ENCODE data around the gene MRTFB. TPM values are rescaled to one million over a fixed set of nuclear protein-coding genes. Genes with fewer than 3 reads are reported as not detected.

Gene MRTFB
- total and polyA plus RNA-seq, 2 of the 13 experiments (the other 11 are each of a cell fraction or from before 2014, with no cell fraction given) = 11.4 to 14.0 TPM

- TF ChIP-seq THAP11 (CRISPR knock-in tag; IDR thresholded peaks at IDR 0.05) = peak; percentile 29; the same call in 1 of the 2 replicates
- 0 out of 2 replicates have a peak, but pooled peaks have one; percentile 60 for TF ChIP-seq ZNF264 (CRISPR knock-in tag; IDR thresholded peaks at IDR 0.05)
- TF ChIP-seq ZFP36L2 (CRISPR knock-in tag; IDR thresholded peaks at IDR 0.05) = no peak
- peak; percentile 73 for TF ChIP-seq GATAD2A (CRISPR knock-in tag; IDR thresholded peaks at IDR 0.05)
- TF ChIP-seq ARID5B (CRISPR knock-in tag; IDR thresholded peaks at IDR 0.05) = peak; percentile 78
- TF ChIP-seq KDM5B (CRISPR knock-in tag; IDR thresholded peaks at IDR 0.05; ENCODE audit: borderline replicate concordance) = no peak
- TF ChIP-seq HBP1 (CRISPR knock-in tag; IDR thresholded peaks at IDR 0.05; ENCODE audit: low read depth) = no peak
- TF ChIP-seq KLF9 (CRISPR knock-in tag; IDR thresholded peaks at IDR 0.05; ENCODE audit: low read depth) = 0 out of 2 replicates have a peak, but pooled peaks have one; percentile 64
- peak; percentile 54; the same call in 1 of the 2 replicates for TF ChIP-seq ZNF574 (CRISPR knock-in tag; IDR thresholded peaks at IDR 0.05)
- peak; percentile 69 for TF ChIP-seq ARID3A (IDR thresholded peaks at IDR 0.05; ENCODE audit: low read depth, low read length)
- 0 out of 2 replicates have a peak, but pooled peaks have one; percentile 11 for TF ChIP-seq KAT7 (CRISPR knock-in tag; IDR thresholded peaks at IDR 0.05; ENCODE audit: borderline replicate concordance)
- peak; percentile 46; the same call in 1 of the 2 replicates for TF ChIP-seq ZNF331 (CRISPR knock-in tag; IDR thresholded peaks at IDR 0.05)
- no peak for TF ChIP-seq HNF1A (IDR thresholded peaks at IDR 0.05; ENCODE audit: low read depth)
- 0 out of 2 replicates have a peak, but pooled peaks have one; percentile 10 for TF ChIP-seq HNF1A (CRISPR knock-in tag; IDR thresholded peaks at IDR 0.05; ENCODE audit: borderline replicate concordance)
- peak; percentile 51; the same call in 1 of the 2 replicates for TF ChIP-seq GATAD1 (CRISPR knock-in tag; IDR thresholded peaks at IDR 0.05)
- peak; percentile 58; the same call in 1 of the 2 replicates for TF ChIP-seq SOX5 (CRISPR knock-in tag; IDR thresholded peaks at IDR 0.05; ENCODE audit: borderline replicate concordance)
These were observed 229.6 kb downstream of the MRTFB start (continued) for GRCh38 chr16:14300705-14301168.

Data from HepG2 (cell line).